ENCODE data around the gene TLK1. TPM values are rescaled to one million over a fixed set of nuclear protein-coding genes. Genes with fewer than 3 reads are reported as not detected.

Gene TLK1
- total and polyA plus RNA-seq, 9 of the 15 experiments (the other 6 are each of a cell fraction or from before 2014, with no cell fraction given): 20.2 to 101 (median 40.5) TPM

- TF ChIP-seq ZBTB12 (CRISPR knock-in tag; IDR thresholded peaks at IDR 0.05) (no peak), IRF1 (CRISPR knock-in tag; IDR thresholded peaks at IDR 0.05; ENCODE audit: borderline replicate concordance) (no peak), CHD4 (IDR thresholded peaks at IDR 0.05; ENCODE audit: insufficient read depth, insufficient replicate concordance, low read depth, low read length, poor library complexity, severe bottlenecking) (no peak), RFX1 (IDR thresholded peaks at IDR 0.05) (no peak), CEBPZ (IDR thresholded peaks at IDR 0.05; ENCODE audit: borderline replicate concordance, low read depth, low read length) (no peak), HNRNPUL1 (IDR thresholded peaks at IDR 0.05; ENCODE audit: low read length) (no peak), ZNF174 (CRISPR knock-in tag; IDR thresholded peaks at IDR 0.05) (no peak), ZNF232 (CRISPR knock-in tag; IDR thresholded peaks at IDR 0.05) (no peak), ARID3B (CRISPR knock-in tag; IDR thresholded peaks at IDR 0.05; ENCODE audit: borderline replicate concordance) (no peak), MXI1 (IDR thresholded peaks at IDR 0.05; ENCODE audit: low read depth, low read length) (no peak), VEZF1 (CRISPR knock-in tag; IDR thresholded peaks at IDR 0.05) (peak; percentile 88), SRSF1 (IDR thresholded peaks at IDR 0.05; ENCODE audit: low read depth, low read length) (no peak), ZNF121 (CRISPR knock-in tag; conservative IDR thresholded peaks at IDR 0.05) (no peak), FOXO4 (CRISPR knock-in tag; IDR thresholded peaks at IDR 0.05) (no peak), ZNF165 (CRISPR knock-in tag; IDR thresholded peaks at IDR 0.05; ENCODE audit: borderline replicate concordance) (0 out of 2 replicates have a peak, but pooled peaks have one; percentile 13), FIP1L1 (IDR thresholded peaks at IDR 0.05; ENCODE audit: low read depth, low read length, poor library complexity, severe bottlenecking) (peak; percentile 80)
Measured at GRCh38 chr2:171160119-171160955, at the start of gene TLK1 (continued).

Measured in K562 (cell line).